ENCODE measurements around the gene SERTAD3. TPM values are rescaled to one million over a fixed set of nuclear protein-coding genes. Genes with fewer than 3 reads are reported as not detected.
"Not testable (repeated sequence)": the region's sequence is repeated elsewhere in the genome, so short reads cannot be mapped to it uniquely, and the experiment has no call there.

Gene SERTAD3
- total RNA-seq, 1 experiment from 2014 or later, result 26.3 TPM

DNA sequence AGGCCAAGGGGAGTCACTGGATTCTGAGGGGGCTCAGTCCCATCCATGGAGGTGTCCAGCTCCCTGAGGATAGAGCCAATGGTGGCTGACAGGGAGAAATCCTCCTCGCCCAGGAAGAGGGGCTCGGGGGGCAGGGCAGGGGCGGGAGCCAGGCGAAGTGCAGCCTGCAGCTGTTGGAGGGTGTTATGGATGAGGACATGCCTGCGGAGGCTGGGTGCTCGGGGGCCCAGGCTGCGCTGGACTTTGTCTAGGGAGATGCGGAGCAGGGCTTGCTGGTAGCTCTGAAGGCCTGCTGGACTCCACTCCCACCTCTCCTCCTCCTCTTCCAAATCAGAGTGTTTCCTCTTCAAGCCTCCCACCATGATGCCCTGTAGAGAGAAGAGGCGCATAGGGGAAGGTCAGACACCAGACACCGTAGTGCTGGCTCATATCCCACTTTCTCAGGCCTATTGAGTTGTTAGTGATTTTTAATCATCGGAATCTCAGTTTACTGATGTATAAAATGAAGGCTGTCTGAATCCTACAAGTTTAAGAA, 2.3 kb downstream of the SERTAD3 start:
- peak overlapping the region; percentile 96 for H3K27ac ChIP-seq (ENCODE audit: low read depth, low read length, poor library complexity, severe bottlenecking)
- DNase-seq (ENCODE audit: low spot score), result no peak
- no TSS peak for BruUV-seq (replicated peaks)
- H3K4me3 ChIP-seq (ENCODE audit: low read depth, low read length, poor library complexity, severe bottlenecking), result peak overlapping the region; percentile 82
- H3K9me3 ChIP-seq (ENCODE audit: low read depth, low read length, poor library complexity, severe bottlenecking), result no peaks in the 10 kb centered on the region
- ChIA-PET POLR2A (ENCODE audit: low non-redundant PET) (no interaction called here), CTCF (no interaction called here)
- TF ChIP-seq, protein P1, sequence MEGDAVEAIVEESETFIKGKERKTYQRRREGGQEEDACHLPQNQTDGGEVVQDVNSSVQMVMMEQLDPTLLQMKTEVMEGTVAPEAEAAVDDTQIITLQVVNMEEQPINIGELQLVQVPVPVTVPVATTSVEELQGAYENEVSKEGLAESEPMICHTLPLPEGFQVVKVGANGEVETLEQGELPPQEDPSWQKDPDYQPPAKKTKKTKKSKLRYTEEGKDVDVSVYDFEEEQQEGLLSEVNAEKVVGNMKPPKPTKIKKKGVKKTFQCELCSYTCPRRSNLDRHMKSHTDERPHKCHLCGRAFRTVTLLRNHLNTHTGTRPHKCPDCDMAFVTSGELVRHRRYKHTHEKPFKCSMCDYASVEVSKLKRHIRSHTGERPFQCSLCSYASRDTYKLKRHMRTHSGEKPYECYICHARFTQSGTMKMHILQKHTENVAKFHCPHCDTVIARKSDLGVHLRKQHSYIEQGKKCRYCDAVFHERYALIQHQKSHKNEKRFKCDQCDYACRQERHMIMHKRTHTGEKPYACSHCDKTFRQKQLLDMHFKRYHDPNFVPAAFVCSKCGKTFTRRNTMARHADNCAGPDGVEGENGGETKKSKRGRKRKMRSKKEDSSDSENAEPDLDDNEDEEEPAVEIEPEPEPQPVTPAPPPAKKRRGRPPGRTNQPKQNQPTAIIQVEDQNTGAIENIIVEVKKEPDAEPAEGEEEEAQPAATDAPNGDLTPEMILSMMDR (conservative IDR thresholded peaks at IDR 0.05; ENCODE audit: low read depth, low read length), result no peak
- TF ChIP-seq EZH2 (IDR thresholded peaks at IDR 0.05; ENCODE audit: borderline replicate concordance, low read depth, low read length, poor library complexity, severe bottlenecking), result no peak
- H3K4me1 ChIP-seq (ENCODE audit: insufficient read depth, low read length, poor library complexity, severe bottlenecking), result peaks cover 22% of the 10 kb centered on the region
- no peaks in the 10 kb centered on the region for H3K27me3 ChIP-seq (replicated peaks; ENCODE audit: insufficient read depth, low read depth, low read length, poor library complexity)
- intact Hi-C loops (cut with micrococcal nuclease; ENCODE audit: unreplicated experiment), result loop anchor here (5.0 kb wide), 2 partner anchors 139 to 161 kb away; partner anchors contain the start of gene LTBP4
- H3K36me3 ChIP-seq (ENCODE audit: insufficient read depth, low read length, poor library complexity, severe bottlenecking), result peaks cover 26% of the 10 kb centered on the region

DNA sequence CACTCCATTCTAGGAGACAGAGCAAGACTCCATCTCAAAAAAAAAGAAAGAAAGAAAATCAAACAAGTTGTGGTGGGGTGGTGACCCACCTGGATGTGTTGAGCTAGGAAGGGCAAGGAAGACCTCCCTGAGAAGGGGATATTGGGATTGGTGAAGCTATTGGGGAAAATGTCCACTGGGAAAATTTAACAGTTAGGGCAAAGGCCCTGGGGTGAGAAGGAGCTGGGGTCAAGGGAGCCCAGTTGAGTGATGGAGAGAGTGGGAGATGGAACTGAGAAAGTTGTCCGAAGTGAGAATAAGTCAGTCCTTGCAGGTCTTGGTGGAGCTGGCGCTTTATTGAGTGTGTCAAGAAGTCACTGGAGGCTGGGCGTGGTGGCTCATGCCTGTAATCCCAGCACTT, 5.9 kb downstream of the SERTAD3 start:
- Histone ChIP-seq H3K36me3 (ENCODE audit: insufficient read depth, low read length, poor library complexity, severe bottlenecking) (peaks cover 26% of the 10 kb centered on the region), H3K27me3 (replicated peaks; ENCODE audit: insufficient read depth, low read depth, low read length, poor library complexity) (no peaks in the 10 kb centered on the region), H3K4me1 (ENCODE audit: insufficient read depth, low read length, poor library complexity, severe bottlenecking) (peaks cover 15% of the 10 kb centered on the region), H3K4me3 (ENCODE audit: low read depth, low read length, poor library complexity, severe bottlenecking) (no peak overlapping the region), H3K9me3 (ENCODE audit: low read depth, low read length, poor library complexity, severe bottlenecking) (no peaks in the 10 kb centered on the region), H3K27ac (ENCODE audit: low read depth, low read length, poor library complexity, severe bottlenecking) (no peak overlapping the region)
- BruUV-seq (replicated peaks), result no TSS peak
- DNase-seq (ENCODE audit: low spot score), result no peak
- intact Hi-C loops (cut with micrococcal nuclease; ENCODE audit: unreplicated experiment), result no loop called here
- TF ChIP-seq EZH2 (IDR thresholded peaks at IDR 0.05; ENCODE audit: borderline replicate concordance, low read depth, low read length, poor library complexity, severe bottlenecking), result no peak
- TF ChIP-seq, protein P1 (conservative IDR thresholded peaks at IDR 0.05; ENCODE audit: low read depth, low read length), result no peak
- CTCF ChIA-PET, result no interaction called here
- POLR2A ChIA-PET (ENCODE audit: low non-redundant PET), result no interaction called here

DNA sequence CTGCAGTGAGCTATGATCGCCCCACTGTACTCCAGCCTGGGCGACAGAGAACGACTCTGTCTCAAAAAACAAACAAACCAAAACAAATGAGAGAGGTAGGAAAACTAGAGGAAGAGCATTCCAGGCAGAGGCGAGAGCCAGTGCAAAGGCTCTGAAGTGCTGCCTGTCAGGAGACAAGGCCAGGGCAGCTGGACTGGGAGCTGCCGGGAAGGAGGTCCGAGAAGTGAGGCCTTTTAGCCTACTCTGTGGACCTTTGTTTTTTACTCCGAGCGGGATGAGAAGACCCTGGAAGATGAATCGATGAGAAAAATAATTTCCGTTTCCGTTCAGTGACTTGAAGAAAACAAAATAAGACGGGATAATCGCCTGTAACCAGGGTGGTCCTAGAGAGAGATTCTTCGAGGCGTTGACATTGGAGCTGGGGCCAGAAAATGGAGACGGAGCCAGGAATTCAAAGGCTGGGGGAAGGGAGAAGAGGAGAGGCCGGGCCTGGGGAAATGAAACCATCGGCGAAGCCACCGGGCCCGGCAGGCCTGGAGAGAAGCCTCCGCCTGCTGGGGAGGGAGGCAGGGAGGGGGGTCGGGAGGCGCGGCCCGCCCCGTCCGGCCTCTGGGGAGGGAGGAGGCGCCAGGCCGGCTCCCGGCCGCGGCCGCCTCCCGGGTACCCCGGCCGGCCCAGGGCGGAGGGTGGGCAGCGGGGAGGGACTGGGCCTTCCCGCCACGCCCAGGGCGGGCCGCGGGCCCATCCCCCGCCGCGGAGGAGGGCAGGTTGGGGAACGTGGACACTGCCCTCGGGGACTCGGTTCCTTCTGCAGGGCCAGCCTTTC, 10.5 kb downstream of the SERTAD3 start:
- CTCF ChIA-PET, result interaction anchor here (0.6 kb wide), 1 partner anchor 30 kb away, joined by 4 read pairs; no protein-coding TSS in a partner anchor
- TF ChIP-seq, protein P1 (conservative IDR thresholded peaks at IDR 0.05; ENCODE audit: low read depth, low read length), result no peak
- no peak for TF ChIP-seq EZH2 (IDR thresholded peaks at IDR 0.05; ENCODE audit: borderline replicate concordance, low read depth, low read length, poor library complexity, severe bottlenecking)
- POLR2A ChIA-PET (ENCODE audit: low non-redundant PET), result no interaction called here
- H3K27me3 ChIP-seq (replicated peaks; ENCODE audit: insufficient read depth, low read depth, low read length, poor library complexity), result no peaks in the 10 kb centered on the region
- TSS peak; percentile 98 for BruUV-seq (replicated peaks)
- no peaks in the 10 kb centered on the region for H3K9me3 ChIP-seq (ENCODE audit: low read depth, low read length, poor library complexity, severe bottlenecking)
- peak overlapping the region; percentile 87 for H3K27ac ChIP-seq (ENCODE audit: low read depth, low read length, poor library complexity, severe bottlenecking)
- H3K4me3 ChIP-seq (ENCODE audit: low read depth, low read length, poor library complexity, severe bottlenecking), result peak overlapping the region; percentile 40
- no peaks in the 10 kb centered on the region for H3K36me3 ChIP-seq (ENCODE audit: insufficient read depth, low read length, poor library complexity, severe bottlenecking)
- intact Hi-C loops (cut with micrococcal nuclease; ENCODE audit: unreplicated experiment), result no loop called here
- H3K4me1 ChIP-seq (ENCODE audit: insufficient read depth, low read length, poor library complexity, severe bottlenecking), result peaks cover 11% of the 10 kb centered on the region
- peak; percentile 87 for DNase-seq (ENCODE audit: low spot score)

DNA sequence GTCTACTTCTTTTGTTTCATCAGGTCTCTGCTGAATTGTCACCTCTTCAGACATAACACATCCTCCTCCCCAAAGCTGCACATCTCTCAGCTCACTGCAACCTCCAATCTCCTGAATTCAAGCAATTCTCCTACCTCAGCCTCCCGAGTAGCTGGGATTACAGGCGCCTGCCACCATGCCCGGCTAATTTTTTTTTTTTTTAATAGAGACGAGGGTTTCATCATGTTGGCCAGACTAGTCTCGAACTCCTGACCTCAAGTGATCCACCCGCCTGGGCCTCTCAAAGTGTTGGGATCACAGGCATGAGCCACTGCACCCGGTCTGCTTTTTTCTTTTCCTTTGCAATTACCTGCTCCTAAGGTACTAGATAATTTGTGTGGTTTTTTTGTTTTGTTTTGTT, 11.4 kb downstream of the SERTAD3 start:
- POLR2A ChIA-PET (ENCODE audit: low non-redundant PET), result interaction anchor here (0.7 kb wide), 1 partner anchor 24 kb away, joined by 3 read pairs; no protein-coding TSS in a partner anchor
- H3K27me3 ChIP-seq (replicated peaks; ENCODE audit: insufficient read depth, low read depth, low read length, poor library complexity); BruUV-seq (replicated peaks); H3K9me3 ChIP-seq (ENCODE audit: low read depth, low read length, poor library complexity, severe bottlenecking); H3K36me3 ChIP-seq (ENCODE audit: insufficient read depth, low read length, poor library complexity, severe bottlenecking); intact Hi-C loops (cut with micrococcal nuclease; ENCODE audit: unreplicated experiment); DNase-seq (ENCODE audit: low spot score): not testable (repeated sequence)
- Histone ChIP-seq H3K4me3 (ENCODE audit: low read depth, low read length, poor library complexity, severe bottlenecking) (peak overlapping the region; percentile 40), H3K4me1 (ENCODE audit: insufficient read depth, low read length, poor library complexity, severe bottlenecking) (peaks cover 11% of the 10 kb centered on the region), H3K27ac (ENCODE audit: low read depth, low read length, poor library complexity, severe bottlenecking) (peak overlapping the region; percentile 87)
- CTCF ChIA-PET, result interaction anchor here (0.6 kb wide), 1 partner anchor 31 kb away, joined by 4 read pairs; no protein-coding TSS in a partner anchor

All from A673 (cell line).